ENCODE data around the gene PSMF1. TPM values are rescaled to one million over a fixed set of nuclear protein-coding genes. Genes with fewer than 3 reads are reported as not detected.

The PSMF1 gene
- total RNA-seq, 1 donor from 2014 or later, result 34.0 TPM

DNA sequence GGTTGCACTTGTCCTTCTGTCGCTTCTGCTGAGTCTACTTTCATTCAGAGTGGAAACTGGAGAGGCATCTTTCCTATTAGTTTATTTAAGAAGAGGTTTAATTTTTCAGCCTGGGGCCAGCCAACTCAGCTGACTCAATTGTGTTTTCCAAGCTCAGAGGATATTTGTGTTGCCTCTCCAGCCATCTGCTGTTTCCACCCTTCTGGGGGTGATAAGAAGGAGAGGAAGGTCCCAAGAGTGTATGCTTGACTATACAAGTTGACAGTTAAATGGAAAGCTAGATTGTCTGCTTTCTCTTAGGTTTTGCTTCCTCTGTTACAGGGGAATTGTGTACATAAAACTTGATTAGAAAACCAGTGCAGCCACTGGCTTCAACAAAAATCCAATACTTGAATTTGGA lies 3.0 kb downstream of the PSMF1 start:
- Mint-ChIP-seq H3K27me3 (ENCODE audit: insufficient read depth, low read depth) (peaks cover 3% of the 10 kb centered on the region), H3K4me1 (peaks cover 28% of the 10 kb centered on the region), H3K27ac (no peak overlapping the region), H3K36me3 (peaks cover 11% of the 10 kb centered on the region), H3K4me3 (no peak overlapping the region), H3K9me3 (no peaks in the 10 kb centered on the region)
- Histone ChIP-seq H3K36me3 (no peaks in the 10 kb centered on the region), H3K79me2 (ENCODE audit: low read depth) (peaks cover 65% of the 10 kb centered on the region), H4K20me1 (ENCODE audit: low read depth) (peaks cover 17% of the 10 kb centered on the region), H3K27me3 (no peaks in the 10 kb centered on the region), H2AFZ (replicated peaks) (no peak overlapping the region), H3F3A (ENCODE audit: low read depth) (no peaks in the 10 kb centered on the region), H3K27ac (no peak overlapping the region), H3K4me1 (peaks cover 9% of the 10 kb centered on the region), H3K4me3 (no peak overlapping the region), H3K4me2 (no peak overlapping the region), H3K9me3 (ENCODE audit: low read depth) (no peaks in the 10 kb centered on the region), H3K9ac (peak overlapping the region; percentile 35)
- TF ChIP-seq EZH2 (IDR thresholded peaks at IDR 0.05), result no peak
- DNase-seq (ENCODE audit: low spot score), result no peak

DNA sequence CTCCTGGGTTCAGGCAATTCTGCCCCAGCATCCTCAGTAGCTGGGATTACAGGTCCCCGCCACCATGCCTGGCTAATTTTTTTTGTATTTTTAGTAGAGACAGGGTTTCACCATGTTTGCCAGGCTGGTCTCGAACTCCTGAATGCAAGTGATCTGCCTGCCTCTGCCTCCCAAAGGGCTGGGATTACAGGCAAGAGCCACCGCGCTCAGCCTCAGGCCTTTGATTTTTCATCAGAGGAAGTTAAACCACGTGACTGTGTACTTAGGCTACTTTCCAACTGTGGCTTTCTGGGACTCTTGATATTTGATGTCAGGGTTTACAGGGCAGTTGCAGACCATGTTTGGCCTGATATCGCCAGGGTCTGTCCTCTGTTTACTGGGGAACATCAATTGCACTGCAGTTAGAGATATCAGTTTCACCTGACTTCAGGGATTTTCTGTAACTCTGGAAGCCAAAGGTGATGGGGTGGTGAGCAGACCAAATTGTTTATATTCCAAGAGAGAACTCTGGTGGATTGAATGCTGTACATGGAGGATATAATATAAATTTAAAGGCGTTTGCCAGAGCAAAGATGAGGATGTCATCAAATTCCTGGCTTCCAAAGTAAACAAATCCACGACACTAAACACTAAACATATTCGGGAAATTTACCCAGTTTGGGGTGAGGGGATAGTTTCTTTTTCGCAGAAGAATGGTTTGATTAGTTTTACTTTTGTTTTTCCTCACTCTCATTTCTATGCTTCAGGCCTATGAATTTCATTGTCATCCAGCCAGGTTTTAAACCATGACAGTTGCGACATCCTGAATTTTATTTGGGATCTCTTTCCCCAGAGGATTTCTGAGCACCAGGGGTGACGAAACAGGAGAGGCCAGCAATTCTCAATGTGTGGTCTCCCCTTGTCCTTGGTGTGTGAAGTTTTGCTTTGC lies 4.2 kb downstream of the PSMF1 start:
- H3K79me2 ChIP-seq (ENCODE audit: low read depth), result peaks cover 65% of the 10 kb centered on the region
- H3K36me3 ChIP-seq, result no peaks in the 10 kb centered on the region
- H3K4me3 ChIP-seq, result no peak overlapping the region
- peaks cover 17% of the 10 kb centered on the region for H4K20me1 ChIP-seq (ENCODE audit: low read depth)
- Mint-ChIP-seq H3K4me3 (no peak overlapping the region), H3K36me3 (peaks cover 17% of the 10 kb centered on the region), H3K9me3 (no peaks in the 10 kb centered on the region), H3K4me1 (peaks cover 26% of the 10 kb centered on the region), H3K27ac (no peak overlapping the region), H3K27me3 (ENCODE audit: insufficient read depth, low read depth) (peaks cover 3% of the 10 kb centered on the region)
- TF ChIP-seq, protein P1, sequence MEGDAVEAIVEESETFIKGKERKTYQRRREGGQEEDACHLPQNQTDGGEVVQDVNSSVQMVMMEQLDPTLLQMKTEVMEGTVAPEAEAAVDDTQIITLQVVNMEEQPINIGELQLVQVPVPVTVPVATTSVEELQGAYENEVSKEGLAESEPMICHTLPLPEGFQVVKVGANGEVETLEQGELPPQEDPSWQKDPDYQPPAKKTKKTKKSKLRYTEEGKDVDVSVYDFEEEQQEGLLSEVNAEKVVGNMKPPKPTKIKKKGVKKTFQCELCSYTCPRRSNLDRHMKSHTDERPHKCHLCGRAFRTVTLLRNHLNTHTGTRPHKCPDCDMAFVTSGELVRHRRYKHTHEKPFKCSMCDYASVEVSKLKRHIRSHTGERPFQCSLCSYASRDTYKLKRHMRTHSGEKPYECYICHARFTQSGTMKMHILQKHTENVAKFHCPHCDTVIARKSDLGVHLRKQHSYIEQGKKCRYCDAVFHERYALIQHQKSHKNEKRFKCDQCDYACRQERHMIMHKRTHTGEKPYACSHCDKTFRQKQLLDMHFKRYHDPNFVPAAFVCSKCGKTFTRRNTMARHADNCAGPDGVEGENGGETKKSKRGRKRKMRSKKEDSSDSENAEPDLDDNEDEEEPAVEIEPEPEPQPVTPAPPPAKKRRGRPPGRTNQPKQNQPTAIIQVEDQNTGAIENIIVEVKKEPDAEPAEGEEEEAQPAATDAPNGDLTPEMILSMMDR (IDR thresholded peaks at IDR 0.05), result no peak
- TF ChIP-seq EZH2 (IDR thresholded peaks at IDR 0.05) (no peak), EZH2phosphoT487 (IDR thresholded peaks at IDR 0.05) (no peak)
- DNase-seq (ENCODE audit: low spot score), result no peak
- no peaks in the 10 kb centered on the region for H3F3A ChIP-seq (ENCODE audit: low read depth)
- no peak overlapping the region for H2AFZ ChIP-seq (replicated peaks)
- H3K4me1 ChIP-seq, result peaks cover 9% of the 10 kb centered on the region
- H3K27me3 ChIP-seq, result no peaks in the 10 kb centered on the region
- no peak overlapping the region for H3K9ac ChIP-seq
- no peaks in the 10 kb centered on the region for H3K9me3 ChIP-seq (ENCODE audit: low read depth)
- no peak overlapping the region for H3K27ac ChIP-seq
- H3K4me2 ChIP-seq, result no peak overlapping the region

DNA sequence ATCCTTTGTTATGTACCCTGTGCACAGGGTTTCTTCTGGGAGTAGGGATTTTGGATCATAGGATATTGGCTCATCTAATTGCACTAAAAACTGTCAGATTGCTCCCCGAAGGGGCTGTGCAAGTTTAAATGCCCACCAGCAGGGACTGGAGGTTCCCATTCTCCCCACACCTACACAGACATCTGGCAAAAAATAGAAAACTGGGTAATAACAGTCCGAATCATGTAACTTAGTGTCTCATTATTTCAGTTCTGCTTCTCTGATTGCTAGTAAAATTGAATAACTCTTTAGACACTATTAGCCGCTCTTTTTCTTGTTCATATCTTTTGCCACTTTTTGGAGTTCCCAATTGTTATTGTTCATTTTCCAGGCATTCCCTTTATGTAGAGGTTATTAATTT lies 5.3 kb downstream of the PSMF1 start:
- H3K9me3 Mint-ChIP-seq, result no peaks in the 10 kb centered on the region
- Histone ChIP-seq H3K27me3 (no peaks in the 10 kb centered on the region), H3F3A (ENCODE audit: low read depth) (no peaks in the 10 kb centered on the region), H3K36me3 (peaks cover 3% of the 10 kb centered on the region), H3K4me1 (peaks cover 9% of the 10 kb centered on the region), H3K27ac (no peak overlapping the region), H3K79me2 (ENCODE audit: low read depth) (peaks cover 62% of the 10 kb centered on the region), H3K4me2 (no peak overlapping the region), H3K9me3 (ENCODE audit: low read depth) (no peaks in the 10 kb centered on the region), H2AFZ (replicated peaks) (no peak overlapping the region), H3K9ac (no peak overlapping the region), H3K4me3 (no peak overlapping the region), H4K20me1 (ENCODE audit: low read depth) (peaks cover 17% of the 10 kb centered on the region)
- TF ChIP-seq EZH2 (IDR thresholded peaks at IDR 0.05), result no peak
- TF ChIP-seq, protein P1 (IDR thresholded peaks at IDR 0.05), result no peak
- H3K27me3 Mint-ChIP-seq (ENCODE audit: insufficient read depth, low read depth), result peaks cover 3% of the 10 kb centered on the region
- peaks cover 22% of the 10 kb centered on the region for H3K36me3 Mint-ChIP-seq
- peaks cover 20% of the 10 kb centered on the region for H3K4me1 Mint-ChIP-seq
- H3K27ac Mint-ChIP-seq, result no peak overlapping the region
- no peak overlapping the region for H3K4me3 Mint-ChIP-seq
- DNase-seq (ENCODE audit: low spot score), result no peak

DNA sequence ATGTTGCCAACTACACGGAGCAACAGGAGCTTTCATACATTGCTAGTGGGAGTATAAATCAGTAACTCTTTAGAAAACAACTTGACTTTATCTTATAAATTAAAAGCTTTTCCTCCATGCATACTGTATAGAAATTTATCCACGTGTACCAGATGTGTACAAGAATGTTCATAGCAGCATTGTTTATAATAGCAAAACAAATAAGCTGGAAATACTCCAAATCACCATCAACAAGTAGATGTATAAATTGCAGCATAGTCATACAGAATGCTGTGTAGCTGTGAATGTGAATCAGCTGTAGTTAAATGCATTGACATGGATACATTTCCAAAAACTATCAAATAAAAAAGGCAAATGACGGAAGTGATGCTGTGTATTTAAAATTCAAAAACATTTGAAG lies 6.0 kb downstream of the PSMF1 start:
- no peak overlapping the region for H3K27ac Mint-ChIP-seq
- peaks cover 55% of the 10 kb centered on the region for H3K79me2 ChIP-seq (ENCODE audit: low read depth)
- H3K4me1 Mint-ChIP-seq, result peaks cover 17% of the 10 kb centered on the region

More for the DNA sequence above, 6.0 kb downstream of the PSMF1 start:
- no peaks in the 10 kb centered on the region for H3K9me3 ChIP-seq (ENCODE audit: low read depth)
- H2AFZ ChIP-seq (replicated peaks), result no peak overlapping the region
- peaks cover 3% of the 10 kb centered on the region for H3K36me3 ChIP-seq
- Mint-ChIP-seq H3K27me3 (ENCODE audit: insufficient read depth, low read depth) (peaks cover 2% of the 10 kb centered on the region), H3K9me3 (no peaks in the 10 kb centered on the region), H3K36me3 (peaks cover 25% of the 10 kb centered on the region), H3K4me3 (no peak overlapping the region)
- H3K4me1 ChIP-seq, result peaks cover 7% of the 10 kb centered on the region
- no peak overlapping the region for H3K4me3 ChIP-seq
- no peak overlapping the region for H3K9ac ChIP-seq
- no peak for DNase-seq (ENCODE audit: low spot score)
- H3K27me3 ChIP-seq, result no peaks in the 10 kb centered on the region
- H4K20me1 ChIP-seq (ENCODE audit: low read depth), result peaks cover 17% of the 10 kb centered on the region
- no peaks in the 10 kb centered on the region for H3F3A ChIP-seq (ENCODE audit: low read depth)
- TF ChIP-seq, protein P1 (IDR thresholded peaks at IDR 0.05), result no peak
- TF ChIP-seq EZH2phosphoT487 (IDR thresholded peaks at IDR 0.05) (no peak), EZH2 (IDR thresholded peaks at IDR 0.05) (no peak)
- no peak overlapping the region for H3K27ac ChIP-seq
- H3K4me2 ChIP-seq, result no peak overlapping the region
